UCSD-AML1 (cell line): Measurements from ENCODE around the gene DCTN5.
A peak's percentile ranks its signal among the peaks of the same experiment; 100 is the strongest.

Experiments used
- DNase-seq: peaks from one replicate; lab custom pipeline; 2025; ENCODE audit not compliant: unreplicated experiment; lab: John Stamatoyannopoulos, UW

Gene DCTN5

DNA sequence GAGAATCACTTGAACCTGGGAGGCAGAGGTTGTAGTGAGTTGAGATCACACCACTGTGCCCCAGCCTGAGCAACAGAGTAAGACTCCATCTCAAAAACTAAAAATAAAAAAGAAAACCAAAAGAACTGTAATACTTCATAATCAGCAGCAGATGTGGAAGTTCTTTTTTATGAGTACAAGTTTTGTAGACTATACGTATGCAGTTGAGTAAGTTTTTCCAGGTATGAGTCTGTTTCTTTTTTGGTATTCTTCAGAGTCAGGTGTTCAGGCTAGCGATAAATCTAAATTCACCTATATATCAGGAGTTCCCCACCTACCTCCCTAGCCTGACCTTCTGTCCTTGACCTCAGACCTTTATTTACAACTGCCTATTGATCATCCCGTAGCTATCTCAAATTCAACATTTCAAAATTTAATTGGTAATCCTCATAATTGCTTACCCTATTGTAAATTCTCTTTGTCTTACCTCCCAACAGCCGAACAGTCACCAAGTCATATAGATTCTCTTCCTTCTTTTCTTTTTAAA is 10.7 kb downstream of the DCTN5 start:
- DNase-seq = no peak

DNA sequence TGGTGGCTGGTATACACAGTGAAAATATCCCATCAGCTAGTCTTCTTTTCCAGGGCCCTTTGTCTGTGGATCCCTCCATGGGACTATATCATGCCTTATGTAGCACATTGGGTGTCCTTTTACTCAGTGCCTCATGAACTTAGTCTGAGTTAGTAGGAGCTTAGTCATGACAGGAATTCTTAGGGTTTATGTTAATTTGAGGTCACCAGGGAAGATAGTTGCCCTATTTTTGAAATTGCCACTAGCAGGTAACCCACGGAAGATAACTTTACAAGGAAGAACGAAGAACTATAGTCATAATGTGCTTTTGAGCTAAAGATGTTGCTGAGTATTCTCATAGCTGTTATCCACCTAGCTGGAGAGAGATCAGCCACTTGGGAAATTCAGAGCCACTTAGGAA is 22.7 kb downstream of the DCTN5 start:
- no peak for DNase-seq

DNA sequence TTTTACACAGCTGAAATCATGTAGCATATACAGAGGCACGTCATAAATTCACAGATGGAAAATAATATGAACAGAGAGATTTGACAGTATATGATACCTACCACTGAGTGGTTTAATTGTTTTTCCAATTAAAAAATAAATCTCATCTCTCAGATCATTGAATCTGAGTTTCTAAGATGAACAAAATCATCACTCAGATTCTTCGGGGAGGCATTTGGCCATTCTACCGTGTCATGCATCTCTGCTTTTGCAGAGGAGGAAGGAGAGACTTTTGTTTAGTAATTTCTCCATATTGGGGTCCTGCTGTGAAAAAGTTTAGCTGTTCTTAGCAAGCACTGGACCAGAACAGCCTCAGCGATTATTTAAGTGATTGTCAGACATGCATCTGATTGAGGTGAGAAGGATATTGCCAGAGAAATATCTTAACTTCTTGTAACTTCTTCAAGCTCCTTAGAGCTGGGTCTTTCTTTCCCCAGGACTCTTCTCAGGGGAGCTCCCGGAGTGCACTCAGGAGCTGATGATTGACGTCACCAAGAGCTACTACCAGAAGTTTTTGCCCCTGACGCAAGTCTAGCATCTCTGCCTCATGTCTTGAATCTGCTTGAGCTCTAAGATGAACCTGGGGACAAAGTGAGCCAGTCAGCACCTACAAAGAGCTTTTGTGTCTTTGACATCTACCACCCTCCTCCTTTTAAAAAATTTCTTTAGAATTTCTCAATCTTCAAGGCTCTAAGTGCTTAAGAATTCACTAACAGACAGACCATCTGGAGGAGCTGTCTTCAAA is 25.5 kb downstream of the DCTN5 start:
- DNase-seq = no peak

DNA sequence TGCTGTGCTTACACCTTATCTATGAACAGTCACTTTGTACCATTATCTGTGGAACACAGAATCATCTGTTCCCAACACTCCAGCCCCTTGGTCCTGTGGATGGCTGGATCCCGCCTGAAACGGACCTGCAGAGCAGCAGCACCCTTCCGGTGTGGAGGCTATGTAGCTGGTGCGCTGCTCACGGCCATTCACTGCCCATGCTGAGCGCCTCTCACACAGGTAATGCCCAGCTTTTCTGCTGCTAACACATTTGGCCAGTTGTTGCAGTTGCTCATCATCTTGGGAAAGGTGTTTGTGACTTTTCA is 26.0 kb downstream of the DCTN5 start:
- DNase-seq = no peak

DNA sequence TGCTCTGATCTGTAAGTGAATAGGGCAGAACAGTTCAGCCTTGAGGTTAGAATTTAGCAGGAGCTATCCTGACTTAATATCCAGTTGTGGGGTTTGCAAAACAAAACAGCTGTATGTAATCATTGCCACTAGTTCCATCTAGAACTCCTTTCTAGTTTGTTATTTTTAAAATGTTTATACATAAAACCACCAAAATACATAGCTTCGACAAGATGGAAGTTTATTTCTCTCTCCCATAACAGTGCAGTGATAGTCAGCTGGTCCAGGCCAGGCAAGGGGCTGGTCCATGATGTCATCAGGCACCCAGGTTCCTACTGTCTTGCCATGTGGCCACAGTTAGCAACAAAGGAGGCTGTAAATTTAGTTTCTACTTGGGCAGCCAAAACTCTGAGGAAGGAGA is 27.0 kb downstream of the DCTN5 start:
- no peak for DNase-seq

DNA sequence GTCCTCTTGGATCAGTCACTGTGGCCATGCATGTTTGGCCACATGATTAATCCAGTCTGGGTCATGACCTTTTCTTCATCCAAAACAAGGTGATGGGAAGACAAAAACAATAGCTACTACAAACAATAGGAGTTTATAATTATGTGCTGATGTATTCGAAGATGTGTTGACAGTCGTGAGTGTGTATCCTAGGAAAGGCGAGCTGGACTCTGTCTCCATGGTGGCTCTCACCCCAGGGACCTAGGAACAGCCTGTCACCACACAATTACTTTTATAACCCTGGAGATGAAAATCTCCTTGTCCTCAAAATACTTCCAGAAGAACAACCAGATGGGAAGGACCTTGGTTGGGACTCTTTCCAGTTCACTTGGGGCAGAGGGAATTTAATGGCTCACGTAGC is 27.6 kb downstream of the DCTN5 start:
- no peak for DNase-seq

DNA sequence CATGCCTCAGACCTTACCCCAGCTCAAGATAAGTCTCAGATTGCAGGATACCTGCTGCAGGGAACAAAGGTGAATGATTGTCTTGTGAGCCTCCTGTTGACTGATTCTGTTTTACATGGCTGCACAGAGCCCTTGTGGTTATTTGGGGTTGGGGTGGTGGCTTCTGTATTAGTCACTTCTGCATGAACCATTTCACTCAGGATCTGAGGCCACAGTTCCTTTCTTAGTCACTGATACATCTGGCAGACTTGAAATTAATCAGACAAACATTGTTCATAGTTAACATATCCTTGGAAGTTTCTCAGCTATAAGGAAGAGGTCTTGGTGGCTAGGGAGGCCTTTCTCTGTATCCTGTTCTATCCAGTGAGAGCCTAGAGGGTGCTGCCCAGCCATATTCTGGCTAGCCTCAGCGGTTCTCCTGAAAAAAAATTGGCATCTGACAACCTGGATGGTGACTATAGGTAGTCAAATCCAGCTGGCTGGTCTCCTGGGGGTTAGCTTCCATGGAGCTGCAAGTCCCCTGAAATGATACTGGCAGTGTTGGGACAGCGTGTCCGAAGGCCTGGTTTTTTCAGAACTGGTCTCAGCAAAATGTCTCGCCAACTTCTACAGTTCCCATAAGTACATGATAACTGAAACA is 29.0 kb downstream of the DCTN5 start:
- DNase-seq = no peak

DNA sequence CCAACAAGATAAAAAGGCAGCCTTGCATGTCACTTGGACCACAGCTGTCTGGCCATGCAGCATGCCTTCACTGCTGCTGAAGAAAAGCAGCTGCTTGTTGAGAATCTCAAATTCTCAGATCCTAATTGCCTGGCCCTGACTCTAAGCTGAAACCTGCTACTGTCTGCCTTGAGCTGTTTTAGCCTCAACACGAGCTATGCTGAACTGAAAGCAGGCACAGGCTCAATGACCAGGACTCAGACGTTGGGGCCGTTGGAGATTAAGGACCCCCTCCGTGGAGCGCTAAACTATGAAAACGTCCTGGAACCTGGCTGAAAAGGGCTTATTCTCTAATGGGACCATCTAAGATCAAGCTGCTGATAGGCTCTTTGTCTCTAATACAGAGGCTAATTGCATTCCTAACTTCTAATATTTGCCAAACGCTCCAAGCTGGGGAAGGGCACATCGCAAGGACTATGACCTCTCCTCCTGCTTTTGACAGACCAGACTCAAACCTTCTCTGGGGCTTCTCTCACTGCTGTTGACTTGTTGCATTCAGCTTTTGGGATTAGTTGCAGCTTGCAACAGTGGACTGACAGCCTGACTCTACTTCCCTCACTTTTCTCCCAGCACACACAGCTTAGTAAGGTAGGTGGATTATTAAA is 32.8 kb downstream of the DCTN5 start:
- no peak for DNase-seq

DNA sequence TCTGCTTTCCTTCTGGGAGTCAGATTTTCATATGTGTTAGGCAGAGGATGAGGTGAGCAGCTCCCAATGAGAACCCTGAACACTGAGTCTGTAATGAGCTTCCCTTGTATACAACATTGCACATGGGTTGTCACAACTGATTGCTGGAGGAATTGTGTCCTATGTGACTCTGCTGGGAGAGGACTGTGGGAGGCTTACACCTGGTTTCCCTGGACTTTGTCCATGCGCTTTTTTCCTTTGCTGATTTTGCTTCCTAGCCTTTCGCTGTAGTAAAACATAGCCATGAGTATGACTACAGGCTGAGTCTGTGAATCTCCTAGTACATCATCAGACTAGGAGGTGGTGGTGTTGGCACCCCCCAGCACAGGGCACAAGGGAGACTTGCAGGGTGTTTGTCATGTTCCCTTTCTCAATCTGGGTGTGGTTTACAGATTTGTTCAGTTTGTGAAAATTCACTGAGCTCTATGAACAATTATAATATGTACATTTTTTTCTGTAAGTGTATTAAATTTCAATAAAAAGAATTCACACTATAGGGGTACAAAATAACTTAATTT is 35.7 kb downstream of the DCTN5 start:
- DNase-seq = no peak

DNA sequence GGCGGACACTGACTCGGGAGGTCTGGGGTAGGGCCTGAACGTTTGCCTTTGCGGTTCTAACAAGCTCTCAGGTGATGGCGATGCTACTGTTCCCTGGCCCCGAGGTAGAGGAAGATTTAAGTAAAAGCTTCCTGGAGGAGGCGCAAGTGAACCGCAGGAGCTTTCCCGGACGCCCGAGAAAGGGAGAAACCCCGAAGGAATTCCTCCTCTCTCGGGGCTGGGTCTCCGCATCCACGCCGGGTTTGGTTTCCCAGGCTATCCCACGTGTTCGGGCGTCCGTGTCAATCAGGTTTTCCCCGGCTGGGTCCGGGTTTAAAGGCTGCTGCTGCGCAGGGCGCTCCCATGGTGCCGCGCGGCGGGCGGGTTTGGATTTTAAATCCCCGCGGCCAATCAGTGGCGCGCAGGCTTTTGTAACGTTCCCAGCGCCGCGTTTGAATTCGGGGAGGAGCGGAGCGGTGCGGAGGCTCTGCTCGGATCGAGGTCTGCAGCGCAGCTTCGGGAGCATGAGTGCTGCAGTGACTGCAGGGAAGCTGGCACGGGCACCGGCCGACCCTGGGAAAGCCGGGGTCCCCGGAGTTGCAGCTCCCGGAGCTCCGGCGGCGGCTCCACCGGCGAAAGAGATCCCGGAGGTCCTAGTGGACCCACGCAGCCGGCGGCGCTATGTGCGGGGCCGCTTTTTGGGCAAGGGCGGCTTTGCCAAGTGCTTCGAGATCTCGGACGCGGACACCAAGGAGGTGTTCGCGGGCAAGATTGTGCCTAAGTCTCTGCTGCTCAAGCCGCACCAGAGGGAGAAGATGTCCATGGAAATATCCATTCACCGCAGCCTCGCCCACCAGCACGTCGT is 37.4 kb downstream of the DCTN5 start, which contains the start of gene PLK1:
Gene PLK1, plus strand, starts transcription at position 460 of the 844 bp plus-strand sequence. Its CDS starts 44 bp downstream, at position 504.
- peak; percentile 79 for DNase-seq

DNA sequence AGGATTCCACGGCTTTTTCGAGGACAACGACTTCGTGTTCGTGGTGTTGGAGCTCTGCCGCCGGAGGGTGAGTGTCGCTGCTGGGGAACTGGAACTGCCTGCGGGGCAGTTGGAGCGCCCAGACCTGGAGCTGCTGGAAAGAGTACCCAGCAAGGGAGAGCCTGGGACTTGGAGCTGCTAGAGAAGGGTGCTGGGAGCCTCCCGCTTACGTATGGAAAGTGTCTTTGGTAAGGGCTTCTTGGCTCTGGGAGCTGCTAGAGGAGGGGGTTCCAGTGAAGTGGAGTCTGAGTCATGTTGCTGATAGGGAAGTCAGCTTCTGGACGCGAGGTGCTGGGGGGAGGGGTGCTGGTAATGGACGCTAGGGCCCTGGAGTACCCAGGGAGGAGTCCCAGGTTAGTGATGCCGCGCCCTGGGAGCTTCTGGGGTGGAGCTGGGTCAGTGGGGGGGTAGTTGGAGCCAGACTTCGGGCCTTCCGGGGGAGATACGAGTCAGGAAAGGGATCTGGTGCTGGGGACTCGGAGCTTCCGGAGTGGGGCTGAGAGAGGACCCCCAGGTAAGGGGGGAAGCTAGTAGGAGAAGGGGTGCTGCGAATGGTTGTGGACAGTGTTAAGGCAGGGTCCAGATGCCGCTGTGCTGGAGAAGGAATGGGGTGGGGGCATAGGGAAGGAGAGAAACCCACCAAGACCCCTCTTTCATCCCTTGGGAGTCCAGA is 38.2 kb downstream of the DCTN5 start:
- DNase-seq = peak; percentile 44

DNA sequence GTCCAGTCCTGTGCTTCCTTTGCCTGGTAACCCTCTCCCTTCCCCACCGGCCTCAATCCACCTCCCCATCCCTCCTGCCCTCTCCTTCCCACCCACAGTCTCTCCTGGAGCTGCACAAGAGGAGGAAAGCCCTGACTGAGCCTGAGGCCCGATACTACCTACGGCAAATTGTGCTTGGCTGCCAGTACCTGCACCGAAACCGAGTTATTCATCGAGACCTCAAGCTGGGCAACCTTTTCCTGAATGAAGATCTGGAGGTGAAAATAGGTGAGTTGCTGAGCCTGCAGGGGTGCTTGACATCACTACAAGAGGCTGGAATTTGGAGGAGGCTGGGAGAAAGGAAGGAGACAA is 38.7 kb downstream of the DCTN5 start:
- DNase-seq = no peak

DNA sequence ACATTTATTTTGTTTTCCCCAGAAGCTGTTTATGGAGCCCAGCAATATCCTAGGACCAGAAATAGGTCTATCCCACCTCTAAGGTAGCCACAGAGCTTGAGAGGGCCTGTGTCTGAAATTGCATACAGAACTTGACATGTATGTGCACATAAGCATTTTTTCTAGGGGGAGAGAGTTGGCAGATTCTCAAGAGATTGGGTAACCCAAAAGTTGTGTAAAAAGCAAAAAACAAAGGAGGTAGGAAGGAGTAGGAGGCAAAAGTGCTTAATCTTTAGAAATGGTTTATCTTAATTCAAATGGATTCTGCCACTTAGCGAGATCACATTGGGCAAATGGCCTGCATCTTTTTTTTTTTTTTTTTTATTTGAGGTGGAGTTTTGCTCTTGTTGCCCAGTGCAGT is 40.9 kb downstream of the DCTN5 start:
- DNase-seq = no peak

DNA sequence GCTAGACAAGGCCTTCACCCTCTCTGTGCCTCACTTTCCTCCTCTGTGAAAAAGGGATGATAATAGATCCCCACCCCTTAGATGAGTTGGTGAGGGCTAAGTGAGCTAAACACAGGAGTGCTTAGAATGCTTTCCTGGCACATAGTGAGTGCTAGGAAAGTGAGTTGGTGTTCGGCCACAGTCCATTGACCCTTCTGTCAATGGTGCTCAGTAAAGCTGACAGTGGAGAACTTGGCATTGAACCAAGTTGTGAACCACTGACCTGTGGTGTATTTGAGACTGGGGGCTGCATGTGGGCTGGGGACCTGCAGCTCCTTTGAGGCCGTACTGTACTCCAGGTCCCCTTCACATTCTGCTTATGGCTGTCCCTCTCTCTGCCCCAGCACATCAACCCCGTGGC is 42.2 kb downstream of the DCTN5 start:
- no peak for DNase-seq

DNA sequence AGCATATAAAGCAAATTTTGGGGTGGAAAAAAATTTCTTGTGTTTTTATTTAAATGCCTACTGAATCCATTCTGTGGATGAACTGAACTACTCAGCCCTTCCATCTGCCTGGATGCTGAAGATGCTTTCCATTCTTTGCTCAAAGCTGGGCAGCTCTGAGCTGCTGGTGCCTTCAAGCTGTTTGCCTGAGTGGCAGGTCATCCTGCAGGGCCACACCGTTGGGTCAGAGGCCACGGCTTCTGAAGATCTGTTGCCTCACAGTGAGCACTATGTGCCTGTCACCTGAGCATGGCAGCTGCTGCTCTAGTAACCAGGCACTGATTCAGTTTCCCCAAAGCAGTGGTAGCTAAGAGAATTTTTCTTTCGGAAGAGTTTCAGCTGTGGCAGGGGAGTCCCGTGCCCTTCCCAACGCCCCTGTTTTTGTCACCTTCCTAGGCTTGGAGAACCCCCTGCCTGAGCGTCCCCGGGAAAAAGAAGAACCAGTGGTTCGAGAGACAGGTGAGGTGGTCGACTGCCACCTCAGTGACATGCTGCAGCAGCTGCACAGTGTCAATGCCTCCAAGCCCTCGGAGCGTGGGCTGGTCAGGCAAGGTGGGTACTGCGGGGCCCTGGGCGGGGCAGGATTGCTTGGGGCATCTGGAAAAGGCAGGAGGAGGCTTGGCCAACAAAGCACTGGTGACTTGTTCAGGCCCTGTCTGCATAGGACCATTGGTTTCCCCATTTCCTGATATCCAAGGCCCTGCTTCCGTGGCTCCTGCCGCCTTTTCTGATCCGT is 46.0 kb downstream of the DCTN5 start:
- DNase-seq = no peak

DNA sequence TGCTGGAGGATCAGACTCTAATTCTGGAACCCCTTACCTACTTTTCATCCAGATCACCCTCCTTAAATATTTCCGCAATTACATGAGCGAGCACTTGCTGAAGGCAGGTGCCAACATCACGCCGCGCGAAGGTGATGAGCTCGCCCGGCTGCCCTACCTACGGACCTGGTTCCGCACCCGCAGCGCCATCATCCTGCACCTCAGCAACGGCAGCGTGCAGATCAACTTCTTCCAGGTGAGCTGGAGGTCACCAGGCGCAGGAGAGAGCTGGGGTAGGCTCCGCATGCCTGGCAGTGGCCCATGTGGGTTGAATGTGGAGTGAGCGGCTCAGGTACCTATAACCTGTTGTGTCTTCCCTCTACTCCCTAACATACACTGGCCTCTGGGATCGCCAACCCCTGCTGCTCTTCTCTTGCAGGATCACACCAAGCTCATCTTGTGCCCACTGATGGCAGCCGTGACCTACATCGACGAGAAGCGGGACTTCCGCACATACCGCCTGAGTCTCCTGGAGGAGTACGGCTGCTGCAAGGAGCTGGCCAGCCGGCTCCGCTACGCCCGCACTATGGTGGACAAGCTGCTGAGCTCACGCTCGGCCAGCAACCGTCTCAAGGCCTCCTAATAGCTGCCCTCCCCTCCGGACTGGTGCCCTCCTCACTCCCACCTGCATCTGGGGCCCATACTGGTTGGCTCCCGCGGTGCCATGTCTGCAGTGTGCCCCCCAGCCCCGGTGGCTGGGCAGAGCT is 48.3 kb downstream of the DCTN5 start:
- no peak for DNase-seq

DNA sequence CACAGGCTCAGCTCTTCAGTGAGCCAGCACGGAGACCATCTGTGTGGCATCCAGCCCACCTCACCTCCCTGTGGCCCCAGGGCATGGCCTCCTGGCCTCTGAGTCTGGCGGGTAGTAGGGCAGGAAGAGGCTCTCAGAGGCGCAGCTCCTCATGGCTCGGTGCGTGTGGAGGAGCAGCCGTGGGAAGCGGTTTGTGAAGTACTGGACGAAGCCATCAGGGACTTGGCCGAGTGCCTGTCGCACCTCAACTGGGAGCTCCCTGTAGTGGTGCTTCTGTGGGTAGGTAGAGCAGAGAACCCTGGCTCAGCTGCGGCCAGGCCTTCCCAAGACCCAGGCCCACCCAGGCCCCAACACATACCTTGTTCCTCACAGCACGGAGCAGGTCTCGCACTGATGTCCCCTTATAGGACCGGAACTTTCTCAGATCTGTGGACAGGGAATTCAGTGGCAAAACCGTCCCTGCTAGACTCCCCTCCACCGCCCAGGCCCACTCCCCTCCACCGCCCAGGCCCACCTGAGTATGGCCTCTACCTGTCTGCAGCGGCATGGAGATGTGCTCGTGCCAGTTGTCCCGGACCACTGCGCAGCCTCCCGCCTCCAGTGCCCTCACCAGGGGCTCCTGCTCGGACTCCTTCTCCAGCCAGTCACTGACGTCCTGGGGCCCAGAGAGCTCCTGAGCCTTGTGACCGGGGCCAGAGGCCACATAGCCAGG is 49.7 kb downstream of the DCTN5 start:
- no peak for DNase-seq

DNA sequence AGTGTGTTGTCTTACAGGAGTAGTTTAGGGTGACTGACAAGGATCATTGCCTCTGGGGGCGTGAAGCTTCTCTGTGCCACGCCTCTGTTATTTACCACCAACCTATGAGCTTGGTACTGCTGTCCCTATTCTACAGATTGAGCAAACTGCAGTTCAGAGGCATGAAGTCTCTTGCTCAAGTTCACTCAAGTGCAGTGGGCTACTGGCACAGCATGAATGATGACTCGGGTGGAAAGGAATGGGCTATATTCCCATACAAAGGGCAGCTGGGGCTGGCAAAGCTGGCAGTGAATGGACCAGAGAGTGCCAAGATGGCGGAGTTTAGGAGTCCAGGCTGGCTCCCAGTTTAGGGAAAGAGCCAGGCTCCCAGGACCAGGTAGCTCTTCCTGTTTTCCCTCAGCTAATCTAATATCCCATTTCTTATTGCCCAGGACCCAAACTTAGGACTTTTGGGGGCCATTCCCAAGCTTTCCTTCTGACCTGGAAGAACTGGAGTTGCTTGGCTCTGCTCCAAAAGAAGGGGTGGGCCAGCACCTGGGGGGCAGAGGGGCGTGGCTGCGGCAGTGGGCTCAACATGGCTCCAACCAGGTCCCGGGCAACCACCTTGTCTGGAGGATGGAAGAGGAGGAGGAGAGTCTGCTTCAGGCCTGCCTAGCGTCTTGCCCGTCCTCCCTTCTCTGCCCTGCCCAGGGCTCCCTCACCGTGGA is 50.4 kb downstream of the DCTN5 start:
- no peak for DNase-seq
